Ovary (tissue), 3 donors: ENCODE measurements around the gene CACNA2D3.

ENCODE experiments used
- POLR2A ChIP-seq: fragments of 450-650 bp; IDR thresholded peaks from one replicate; pipeline ENCODE4 v1.6.1; 2017; ENCODE audit warnings: antibody characterized with exemption, mild to moderate bottlenecking, moderate library complexity
- TF ChIP-seq, protein P1 (sequence below), 3 donors: fragments of 450-650 bp in 2 of 3; fragments of 200-600 bp in 1 of 3; IDR thresholded peaks; one replicate each; pipeline versions ENCODE4 v1.5.1 to v1.8.0; 2016 to 2022; ENCODE audit warnings: antibody characterized with exemption in 3 of 3, mild to moderate bottlenecking in 1 of 3
- donor health status: DM: no; HTN: no; CAD: no.

DNA sequence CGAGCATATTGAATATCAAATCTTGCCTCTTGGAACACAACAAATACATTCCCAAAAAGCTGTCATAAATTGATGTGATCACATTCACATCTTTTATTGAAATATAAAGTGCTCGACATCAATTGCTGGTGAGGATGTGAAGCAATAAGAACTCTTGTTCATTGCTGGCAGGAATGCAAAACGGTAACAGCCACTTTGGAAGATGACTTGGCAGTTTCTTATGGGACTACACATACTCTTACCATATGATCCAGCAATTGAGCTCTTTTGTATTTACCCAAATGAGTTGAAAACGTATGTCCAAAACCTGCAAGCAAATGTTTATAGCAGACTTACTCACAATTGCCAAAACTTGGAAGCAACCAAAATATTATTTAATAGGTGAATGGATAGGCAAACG, 234.9 kb downstream of the CACNA2D3 start:
- TF ChIP-seq, protein P1, sequence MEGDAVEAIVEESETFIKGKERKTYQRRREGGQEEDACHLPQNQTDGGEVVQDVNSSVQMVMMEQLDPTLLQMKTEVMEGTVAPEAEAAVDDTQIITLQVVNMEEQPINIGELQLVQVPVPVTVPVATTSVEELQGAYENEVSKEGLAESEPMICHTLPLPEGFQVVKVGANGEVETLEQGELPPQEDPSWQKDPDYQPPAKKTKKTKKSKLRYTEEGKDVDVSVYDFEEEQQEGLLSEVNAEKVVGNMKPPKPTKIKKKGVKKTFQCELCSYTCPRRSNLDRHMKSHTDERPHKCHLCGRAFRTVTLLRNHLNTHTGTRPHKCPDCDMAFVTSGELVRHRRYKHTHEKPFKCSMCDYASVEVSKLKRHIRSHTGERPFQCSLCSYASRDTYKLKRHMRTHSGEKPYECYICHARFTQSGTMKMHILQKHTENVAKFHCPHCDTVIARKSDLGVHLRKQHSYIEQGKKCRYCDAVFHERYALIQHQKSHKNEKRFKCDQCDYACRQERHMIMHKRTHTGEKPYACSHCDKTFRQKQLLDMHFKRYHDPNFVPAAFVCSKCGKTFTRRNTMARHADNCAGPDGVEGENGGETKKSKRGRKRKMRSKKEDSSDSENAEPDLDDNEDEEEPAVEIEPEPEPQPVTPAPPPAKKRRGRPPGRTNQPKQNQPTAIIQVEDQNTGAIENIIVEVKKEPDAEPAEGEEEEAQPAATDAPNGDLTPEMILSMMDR (IDR thresholded peaks at IDR 0.05): no peak
- no peak for TF ChIP-seq POLR2A
